DMS79 treated with DMSO at 0.1 percent for 48 hours (cell line): ENCODE data around the gene CLEC2L.
"Not testable (repeated sequence)": the region's sequence is repeated elsewhere in the genome, so short reads cannot be mapped to it uniquely, and the experiment has no call there.

Experiments used
- DNase-seq: peaks from one replicate; lab custom pipeline; 2025; lab: John Stamatoyannopoulos, UW

Gene CLEC2L

DNA sequence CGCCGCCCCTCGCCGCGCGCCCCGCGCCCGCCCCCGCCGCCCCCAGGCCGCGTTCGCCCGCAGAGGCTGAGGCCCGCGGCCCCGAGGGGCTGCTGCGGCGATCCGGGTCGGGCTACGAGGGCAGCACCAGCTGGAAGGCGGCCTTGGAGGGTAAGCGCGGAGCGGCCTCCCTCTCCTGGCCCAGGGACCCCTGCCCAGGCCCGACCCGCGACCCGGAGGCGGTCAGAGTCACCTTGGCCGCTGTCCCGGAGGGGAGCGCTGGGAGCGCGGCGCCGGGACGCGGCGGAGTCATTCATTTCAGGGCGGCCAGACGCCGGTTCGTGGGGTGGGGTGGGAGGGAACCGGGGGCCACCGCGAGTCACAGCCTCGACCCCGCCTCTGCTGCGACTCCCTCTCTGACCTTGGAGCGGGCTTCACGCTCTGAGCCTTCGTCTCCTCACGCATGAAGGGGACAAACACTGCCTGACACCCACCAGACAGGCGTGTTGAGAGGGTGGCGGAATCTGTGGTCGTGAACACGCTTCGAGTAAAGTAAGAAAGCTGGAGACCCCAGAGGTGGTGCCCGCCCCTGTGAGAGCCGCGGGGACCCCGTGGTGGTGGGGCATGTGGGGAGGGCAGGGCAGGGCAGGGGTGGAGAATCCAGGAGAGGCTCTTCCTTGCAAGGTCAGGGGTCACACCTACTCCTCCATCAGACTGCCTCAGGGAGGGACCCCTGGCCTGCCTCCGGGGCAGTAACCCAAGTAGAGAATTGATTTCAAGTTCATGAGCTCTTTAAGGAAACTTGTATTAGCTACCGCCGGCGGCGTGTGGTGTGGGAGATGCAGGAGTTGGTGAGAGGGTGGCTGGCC lies 707 bp downstream of the CLEC2L start:
- no peak for DNase-seq

DNA sequence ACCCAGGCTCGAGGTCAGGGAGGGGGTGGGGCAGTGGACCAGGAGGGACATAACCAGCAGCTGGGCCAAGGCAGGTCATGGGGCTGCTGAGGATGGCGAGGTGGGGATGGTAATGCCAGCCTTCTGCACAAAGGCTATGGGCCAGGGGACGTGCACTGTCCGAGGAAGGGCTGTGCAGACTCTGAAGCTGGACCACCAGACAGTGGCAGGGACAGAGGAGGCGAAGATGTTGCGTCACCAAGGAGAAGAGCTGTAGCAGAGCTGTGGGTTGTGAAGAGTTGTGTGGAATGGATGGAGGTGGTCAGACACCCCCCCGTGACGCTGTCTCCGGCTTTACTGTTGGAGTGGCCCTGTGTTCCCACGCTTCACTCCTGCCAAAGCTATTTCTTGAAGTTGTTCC lies 1.8 kb downstream of the CLEC2L start:
- DNase-seq, result no peak

DNA sequence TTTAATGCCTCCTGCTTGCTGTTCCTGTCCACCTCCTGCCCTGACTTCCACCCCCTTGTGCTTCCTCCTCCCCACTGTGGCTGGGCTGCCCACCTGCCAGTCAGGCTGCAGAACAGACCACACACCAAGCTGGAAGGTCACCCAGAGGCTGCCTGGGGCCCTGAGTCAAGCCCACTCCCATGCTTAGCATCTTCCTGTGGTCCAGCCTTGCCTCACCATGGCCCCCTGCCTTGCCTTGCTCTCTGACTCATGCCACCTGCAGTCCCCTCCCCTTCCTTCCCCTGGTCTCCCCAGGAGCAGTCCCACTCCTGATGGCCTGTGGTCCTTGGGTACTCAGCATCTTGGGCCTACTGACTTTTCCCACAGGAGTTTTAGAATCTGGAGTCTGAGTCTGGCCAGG lies 2.3 kb downstream of the CLEC2L start:
- no peak for DNase-seq

DNA sequence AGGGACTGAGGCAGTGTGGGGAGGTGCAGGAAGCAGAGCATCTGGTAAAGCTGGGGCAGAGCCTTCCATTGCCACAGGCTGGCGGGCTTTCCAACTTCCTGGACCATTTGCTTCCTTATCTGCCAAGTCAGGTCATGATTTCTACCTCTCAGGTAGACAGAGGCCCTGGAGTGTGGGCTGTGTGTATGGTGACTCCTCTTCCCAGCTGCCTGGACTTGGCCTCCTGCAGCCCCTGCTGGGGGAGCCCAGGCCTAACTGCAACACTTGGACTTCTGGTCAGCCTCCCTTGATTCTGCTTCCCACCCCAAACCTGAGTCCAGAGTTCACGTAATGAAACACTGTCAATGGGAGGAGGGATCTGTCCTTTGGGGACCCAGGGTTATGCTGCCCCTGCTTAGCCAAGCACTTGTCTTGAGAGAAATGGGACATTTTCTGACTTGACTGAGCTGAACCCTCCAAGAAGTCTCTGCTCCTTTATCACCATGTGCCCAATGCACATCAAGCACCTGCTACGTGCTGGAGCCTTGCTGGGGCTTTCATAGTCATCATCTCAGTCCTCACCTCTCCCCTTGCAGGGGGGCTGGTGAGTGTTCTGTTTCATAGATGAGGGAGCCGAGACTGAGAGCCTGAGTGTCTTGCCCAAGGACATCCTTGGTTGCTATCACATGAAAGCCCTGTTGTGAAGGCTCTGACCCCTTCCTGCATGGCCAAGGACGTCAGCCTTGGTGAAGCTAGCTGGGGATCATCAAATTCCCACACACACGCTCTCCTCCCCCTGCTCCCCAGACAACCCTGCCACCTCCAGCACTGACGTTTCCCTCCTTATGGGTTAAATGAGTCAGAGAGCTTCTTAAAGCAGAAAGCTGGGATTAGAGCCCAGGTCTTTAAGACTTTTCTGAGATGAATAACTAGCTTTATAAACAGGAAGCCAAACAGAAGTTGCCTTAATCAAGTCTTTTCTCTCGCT lies 3.4 kb downstream of the CLEC2L start:
- no peak for DNase-seq

DNA sequence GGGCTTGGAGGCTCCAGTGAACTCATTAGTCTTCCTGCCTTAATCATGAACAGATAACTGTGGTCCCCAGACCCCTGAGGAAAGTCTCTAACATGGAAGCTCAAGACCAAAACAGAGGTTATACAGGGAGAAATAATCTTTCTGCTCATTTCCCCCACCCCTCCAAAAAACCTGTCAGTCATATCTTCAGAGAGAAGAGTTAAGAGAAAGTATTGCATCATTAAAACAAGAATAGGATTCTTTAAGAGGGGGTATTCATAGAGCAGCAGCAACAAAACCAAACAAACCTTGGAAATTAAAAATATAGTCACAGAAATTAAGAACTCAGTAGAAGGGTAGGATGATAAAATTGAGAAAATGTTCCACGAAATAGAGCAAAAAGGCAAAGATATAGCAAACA lies 7.6 kb downstream of the CLEC2L start:
- no peak for DNase-seq

DNA sequence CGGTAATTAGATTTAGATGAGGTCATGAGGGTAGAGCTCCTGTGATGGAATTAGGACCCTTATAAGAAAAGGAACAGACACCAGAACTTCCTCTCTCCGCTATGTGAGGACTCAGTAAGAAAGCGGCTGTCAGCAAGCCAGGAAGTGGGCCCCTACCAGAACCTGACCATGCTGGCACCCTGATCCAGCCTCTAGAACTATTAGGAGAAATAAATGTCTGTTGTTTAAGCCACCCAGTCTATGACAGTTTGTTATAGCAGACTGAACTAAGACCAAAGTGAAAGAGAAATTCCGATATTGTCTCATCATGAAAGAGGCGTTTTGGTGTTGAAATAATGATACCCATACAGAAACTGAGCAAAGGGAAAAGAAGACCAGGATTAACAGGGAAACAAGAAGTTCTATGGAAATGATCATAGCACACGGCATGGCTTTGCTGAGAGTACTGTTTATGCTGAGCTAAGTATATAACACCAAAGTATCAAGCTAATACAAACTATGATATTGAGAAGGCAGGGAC lies 9.2 kb downstream of the CLEC2L start:
- DNase-seq, result no peak

DNA sequence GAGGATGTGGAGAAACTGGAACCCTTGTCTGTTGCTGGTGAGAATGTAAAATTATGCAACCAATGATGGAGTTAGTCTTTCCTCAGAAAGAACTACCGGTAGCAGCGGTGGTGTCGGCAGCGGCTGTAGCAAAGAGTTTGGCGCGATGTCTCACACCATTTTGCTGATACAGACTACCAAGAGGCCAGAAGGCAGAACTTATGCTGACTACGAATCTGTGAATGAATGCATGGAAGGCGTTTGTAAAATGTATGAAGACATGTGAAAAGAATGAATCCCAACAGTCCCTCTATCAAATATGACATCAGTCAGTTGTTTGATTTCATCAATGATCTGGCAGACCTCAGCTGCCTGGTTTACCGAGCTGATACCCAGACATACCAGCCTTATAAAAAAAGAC lies 10.6 kb downstream of the CLEC2L start:
- DNase-seq, result no peak

DNA sequence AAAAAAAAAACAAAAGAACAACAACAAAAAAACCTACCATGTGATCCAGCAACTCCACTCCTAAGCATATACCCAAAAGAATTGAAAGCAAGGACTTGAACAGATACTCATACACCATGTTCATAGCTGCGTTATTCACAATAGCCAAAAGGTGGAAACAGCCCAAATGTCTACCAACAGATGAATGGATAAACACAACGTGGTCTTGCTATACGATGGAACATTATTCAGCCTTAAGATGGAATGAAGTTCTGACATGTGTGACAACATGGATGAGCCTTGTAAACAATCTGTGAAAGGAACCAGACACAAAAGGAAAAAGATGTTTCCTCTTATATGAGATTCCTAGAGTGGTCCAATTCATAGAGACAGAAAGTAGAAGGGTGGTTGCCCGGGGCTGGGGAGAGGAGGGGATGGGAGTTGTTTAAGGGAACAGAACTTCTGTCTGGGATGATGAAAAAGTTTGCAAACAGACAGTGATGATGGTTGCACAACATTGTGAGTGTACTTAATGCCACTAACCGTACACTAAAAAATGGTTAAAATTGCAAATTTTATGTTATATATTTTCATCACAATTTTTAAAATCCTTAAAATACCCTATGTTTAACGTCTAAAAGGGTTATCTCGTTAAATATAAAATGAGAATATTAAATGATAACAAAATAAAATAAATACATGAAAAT lies 11.6 kb downstream of the CLEC2L start:
- DNase-seq, result no peak

DNA sequence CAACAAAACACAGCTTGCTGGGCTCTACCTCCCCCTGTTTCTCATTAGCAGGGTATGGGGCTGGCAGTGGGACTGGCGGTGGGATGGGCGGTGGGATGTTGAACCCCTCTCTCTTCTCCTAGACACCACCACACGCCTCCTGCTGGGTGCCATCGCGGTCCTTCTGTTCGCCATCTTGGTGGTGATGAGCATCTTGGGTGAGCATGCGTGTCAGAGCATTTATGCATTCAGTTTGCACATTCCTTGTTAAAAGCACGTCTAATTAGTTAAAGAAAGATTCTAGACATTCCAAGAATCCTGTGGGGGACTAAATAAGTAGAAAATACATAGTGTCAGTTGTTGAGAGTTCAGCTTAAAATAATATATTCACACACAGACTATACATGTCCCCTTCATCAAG lies 12.7 kb downstream of the CLEC2L start:
- DNase-seq, result no peak

DNA sequence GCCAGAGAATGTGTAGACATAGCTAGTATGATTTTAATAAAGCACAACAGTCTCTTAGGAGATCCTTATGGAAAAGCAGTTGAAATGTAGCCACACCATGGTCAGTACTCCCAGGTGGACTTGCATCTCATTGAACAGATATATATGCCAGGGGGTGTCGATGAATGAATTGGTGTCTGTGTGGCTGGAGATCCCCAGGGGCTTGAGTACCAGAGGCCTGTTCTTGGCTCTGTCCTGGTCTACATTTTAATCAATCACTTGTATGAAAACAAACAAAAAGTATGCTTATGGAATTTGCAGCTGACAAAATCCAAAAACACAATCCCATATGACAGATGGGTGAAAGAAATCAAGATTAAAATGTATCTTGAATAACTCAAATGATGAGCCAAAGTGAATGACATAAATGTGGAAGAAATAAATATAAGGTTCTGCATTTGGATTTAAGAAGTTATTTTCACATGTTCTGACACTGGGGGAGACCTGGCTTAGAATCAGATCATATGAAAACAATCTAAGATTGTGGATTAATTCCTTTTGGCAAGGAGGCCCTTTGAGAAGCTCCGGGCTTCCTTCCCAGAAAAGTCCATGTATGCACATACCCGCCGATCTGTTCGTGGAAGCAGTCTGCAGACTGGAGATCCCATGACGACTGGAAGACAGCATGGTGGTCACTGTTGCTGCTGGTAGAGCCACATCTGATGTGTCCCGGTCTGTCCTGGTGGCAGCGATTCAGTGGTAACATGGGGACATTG lies 15.6 kb downstream of the CLEC2L start:
- no peak for DNase-seq

DNA sequence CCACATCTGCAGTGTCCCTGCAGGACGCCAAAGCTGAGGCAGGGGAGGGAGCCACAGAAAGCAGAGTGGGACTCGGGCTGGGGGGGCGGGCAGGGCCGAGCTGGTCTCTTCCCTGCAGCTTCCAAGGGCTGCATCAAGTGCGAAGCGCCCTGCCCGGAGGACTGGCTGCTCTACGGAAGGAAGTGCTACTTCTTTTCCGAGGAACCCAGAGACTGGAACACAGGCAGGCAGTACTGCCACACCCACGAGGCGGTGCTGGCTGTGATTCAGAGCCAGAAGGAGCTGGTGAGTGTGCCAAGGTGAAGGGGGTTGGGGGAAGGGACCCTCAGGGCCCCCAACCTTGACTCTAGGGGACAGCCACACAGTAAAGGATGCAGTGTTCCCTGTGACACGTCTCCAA lies 16.7 kb downstream of the CLEC2L start:
- DNase-seq, result no peak

DNA sequence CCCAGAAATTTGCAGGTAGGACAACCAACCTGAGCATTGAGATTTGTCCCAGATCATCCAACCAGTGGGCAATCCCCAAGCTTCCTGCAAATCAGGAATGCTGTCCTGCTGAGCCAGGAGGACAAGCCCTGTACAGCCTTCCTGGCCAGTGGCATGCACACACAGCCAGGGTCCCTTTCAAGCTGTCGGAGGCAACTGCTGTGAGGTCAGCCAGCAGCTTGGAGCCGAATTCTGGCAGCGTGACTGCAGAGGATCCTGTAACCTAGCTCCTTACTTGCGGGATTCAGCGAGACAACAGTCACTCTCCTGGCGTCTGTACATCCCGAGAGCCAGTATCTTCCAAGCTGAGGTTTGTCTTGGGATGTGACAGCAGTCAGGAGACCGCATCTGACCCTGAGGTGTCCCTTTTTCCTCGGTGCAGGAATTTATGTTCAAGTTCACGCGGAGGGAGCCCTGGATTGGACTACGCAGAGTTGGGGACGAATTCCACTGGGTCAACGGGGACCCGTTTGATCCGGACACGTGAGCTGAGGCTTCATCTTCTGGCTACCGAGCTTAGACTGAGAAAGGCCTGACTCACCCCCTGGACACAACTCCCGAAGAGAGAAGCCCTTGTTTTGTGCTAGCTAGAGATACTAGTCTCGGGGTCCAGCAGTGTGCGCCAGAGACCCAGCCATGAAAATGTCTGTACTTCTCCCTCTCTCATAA lies 18.3 kb downstream of the CLEC2L start:
- DNase-seq, result no peak

DNA sequence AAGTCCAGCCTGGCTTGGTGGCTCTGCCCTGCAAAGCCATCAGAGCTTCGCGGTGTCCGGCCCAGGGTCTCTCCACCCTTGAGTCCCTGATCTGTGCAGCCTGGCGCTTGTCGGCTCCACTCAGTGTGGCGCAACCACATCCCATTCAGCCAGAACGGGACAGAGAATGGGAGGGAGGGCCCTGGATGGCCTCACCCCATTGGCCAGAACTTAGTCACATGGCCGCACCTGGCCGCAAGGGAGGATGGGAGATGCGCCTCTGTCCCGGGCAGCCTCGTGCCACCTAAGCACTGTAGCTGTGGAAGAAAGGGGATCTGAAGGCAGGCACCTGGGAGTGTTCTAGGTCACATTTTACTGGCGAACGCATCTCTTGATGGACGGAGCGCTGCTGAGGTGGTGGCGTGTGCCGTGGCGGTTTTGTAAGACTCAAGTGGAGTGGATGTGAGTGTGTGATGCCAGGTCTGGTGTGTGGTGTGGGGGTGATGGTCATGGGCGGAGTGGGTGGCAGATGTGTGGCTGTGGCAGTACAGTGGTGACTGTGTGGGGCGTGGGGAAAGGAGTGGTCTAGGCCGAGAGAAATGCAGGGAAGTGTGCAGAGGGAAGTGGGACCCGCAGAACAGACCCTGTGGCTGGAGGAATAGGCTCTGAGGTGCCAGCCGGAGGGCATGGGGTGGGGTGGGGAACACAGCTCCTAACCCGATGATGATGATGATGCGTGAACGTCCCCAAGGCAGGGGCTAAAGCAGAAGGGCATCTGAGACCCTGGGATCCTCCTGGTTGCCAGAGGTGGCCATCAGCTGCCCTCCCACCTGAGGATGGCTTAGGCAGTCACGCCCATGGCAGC lies 19.0 kb downstream of the CLEC2L start:
- no peak for DNase-seq

DNA sequence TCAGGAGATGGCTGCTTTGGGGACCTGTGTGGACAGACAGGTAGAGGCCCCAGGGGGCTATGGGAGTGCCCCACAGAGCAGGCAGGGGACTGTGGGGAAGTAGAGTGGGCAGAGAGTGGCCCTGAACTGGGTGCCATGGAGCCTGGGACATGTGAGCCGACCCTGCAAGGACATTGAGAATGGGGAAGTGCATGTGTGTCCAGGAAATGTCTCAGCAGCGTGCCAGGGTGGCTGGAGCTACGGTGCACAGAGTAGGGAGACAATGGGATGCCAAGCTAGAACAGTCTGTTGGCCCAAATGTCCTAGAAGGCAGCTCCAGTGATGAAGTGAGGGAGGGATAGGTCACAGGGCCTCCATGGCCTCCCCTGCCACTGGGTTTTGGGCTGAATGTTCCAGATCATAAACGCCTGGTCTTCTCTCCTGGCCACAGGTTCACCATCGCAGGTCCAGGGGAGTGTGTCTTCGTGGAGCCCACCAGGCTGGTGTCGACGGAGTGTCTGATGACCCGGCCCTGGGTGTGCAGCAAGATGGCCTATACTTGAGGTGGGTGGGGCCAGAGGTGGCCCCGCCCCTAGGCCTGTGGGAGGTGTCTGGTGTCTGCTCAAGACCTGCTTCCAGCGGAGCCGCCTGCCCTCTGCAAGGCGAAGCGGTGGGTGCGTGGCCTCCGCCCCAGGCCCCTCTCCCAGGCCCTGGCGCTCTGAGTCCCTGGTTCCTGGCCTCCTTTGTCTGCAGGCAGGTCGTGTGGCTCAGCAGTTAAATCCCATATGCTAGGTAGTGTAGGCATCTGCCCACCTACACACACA lies 20.5 kb downstream of the CLEC2L start:
- DNase-seq, result no peak

DNA sequence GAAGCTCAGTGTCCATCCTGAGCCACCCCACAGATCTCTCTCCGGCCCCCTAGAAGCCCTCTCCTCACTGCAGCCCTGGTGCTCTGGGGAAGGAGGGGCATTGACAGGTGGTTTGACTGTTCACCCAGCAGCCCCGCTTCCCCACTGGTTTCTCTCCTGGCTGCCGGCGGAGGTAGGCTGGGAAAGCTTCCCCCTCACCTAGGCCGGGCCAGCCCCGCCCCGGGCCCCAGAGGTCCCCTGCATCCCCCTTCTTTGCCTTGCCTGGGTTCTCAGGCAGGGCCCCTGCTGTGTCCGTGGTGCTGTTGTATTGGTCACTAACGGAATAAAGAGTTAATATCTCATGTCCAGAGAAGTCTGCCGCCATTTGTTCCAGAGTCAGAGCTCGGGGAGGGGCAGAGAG lies 21.2 kb downstream of the CLEC2L start:
- no peak for DNase-seq

DNA sequence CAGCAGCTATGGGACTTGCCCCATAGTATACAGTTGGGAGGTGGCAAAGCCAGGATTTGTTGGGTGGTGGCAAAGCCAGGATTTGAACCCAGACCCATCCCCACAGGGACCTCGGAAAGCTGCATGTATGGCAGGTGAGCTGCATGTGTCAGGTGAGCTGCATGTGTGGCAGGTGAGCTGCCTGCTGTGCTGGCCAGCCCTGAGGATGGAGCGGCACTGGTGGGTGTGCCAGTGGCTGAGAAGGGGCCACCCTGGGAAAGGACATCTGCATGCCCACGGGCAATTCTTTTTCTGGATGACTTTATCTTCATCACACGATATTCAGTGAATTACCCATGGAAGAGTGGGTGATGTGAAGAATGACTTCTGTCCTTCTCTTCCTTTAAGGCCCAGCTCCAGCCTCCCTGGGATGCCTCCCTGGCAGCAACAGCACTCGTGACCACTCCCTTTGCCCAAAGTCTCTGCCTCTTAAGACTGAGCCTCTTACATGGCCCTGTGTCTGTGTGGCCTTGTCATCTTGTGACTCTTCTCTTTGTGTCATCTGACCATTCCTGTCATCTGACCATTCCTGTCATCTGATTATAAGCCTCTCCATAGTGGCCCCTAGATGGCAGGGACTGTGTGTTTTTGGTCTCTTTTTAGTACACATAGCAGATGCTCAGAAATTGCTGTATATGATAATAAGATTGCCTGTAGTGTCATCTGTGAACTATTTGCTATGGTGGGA lies 25.0 kb downstream of the CLEC2L start:
- no peak for DNase-seq

DNA sequence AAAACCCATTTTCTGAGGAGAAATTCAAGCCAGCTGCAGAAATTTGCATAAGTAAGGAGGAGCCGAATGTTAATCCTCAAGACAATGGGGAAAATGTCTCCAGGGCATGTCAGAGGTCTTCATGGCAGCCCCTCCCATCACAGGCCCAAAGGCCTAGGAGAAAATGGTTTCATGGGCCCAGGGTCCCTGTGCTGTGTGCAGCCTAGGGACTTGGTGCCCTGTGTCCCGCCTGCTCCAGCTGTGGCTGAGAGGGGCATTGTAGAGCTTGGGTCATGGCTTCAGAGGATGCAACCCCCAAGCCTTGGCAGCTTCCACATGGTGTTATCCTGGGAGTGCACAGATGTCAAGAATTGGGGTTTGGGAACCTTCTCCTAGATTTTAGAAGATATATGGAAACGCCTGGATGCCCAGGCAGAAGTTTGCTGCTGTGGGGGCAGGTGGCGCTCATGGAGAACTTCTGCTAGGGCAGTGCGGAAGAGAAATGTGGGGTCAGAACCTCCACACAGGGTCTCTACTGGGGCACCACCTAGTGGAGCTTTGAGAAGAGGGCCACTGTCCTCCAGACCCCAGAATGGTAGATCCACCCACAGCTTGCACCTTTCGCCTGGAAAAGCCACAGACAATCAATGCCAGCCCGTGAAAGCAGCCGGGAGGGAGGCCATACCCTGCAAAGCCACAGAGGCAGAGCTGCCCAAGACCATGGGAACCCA lies 30.7 kb downstream of the CLEC2L start:
- DNase-seq, result not testable (repeated sequence)
